Astrocyte of the hippocampus (primary cell): Measurements from ENCODE around the gene OTOP3.
"Not testable (repeated sequence)": the region's sequence is repeated elsewhere in the genome, so short reads cannot be mapped to it uniquely, and the experiment has no call there.

Experiments
- DNase-seq: peaks from one replicate; pipeline ENCODE4 v3.0.0; 2011; ENCODE audit warnings: low read depth, low spot score

OTOP3 gene

GRCh38 chr17:74935585-74936469, at the start of gene OTOP3:
OTOP3 (plus strand) TSS chr17:74935898; CDS start chr17:74935922, 24 bp downstream.
- no peak for DNase-seq

DNA sequence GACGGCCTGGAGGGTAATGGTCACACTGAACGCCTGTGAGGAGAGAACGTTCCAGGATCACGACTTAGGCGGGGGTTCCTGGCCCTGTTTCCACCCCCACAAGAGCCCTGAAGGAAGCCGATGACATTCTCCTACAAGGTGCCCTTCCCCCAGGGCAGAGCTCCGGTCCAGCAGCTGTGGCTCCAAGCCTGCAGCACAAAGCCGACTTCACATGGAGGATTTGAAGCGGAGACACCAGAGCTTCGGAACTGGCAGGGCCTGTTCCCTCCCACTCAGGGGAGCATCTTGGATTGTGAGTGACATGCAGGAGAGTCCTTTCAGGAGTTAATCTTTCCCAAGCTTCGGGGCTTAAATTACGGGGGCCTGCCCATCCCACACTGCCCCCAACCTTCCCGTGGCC, 47.2 kb upstream of the OTOP3 start:
- DNase-seq = no peak

GRCh38 chr17:74890554-74890953, 45.1 kb upstream of the OTOP3 start:
- no peak for DNase-seq

DNA sequence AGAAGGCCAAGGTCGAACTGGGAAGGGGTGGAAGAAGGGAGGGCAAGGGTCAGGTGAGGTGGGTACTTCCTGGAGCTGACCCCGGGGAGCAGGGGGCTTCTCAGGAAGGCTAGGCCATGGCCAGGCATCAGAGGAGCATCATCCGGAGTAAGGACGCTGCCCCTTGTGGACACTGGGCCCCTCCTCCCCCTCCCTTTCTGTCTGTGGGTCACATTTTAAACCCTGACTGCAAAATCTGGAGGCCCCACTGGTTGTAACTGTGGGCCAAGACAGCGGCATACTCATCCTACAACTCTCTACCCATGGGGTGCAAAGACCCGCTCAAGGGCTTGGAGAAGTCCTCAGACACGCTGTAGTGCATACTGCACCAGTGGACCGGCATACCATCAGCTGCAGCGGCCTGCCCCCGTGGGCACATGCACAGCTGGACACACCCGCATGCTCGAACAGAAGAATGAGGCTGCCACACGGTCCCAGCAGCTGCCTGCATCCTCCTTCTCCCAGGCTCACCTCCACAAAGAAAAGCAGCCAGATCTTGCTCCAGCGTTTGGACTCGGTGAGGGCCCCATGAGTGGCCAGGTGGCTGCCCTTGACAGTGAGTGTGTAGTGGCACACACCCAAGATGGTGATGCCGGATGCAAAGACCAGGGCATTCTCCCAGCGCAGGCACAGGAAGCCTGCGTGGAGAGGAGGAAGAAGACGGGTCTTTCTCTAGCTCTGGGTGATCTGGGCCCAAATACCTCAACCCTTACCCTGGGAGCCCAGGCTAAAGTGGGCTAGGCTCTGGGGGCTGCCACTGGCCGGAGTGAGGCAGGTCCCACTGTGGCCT, 43.5 kb upstream of the OTOP3 start:
- DNase-seq = no peak

- DNase-seq = no peak
These were observed 42.5 kb upstream of the OTOP3 start, which contains the start of gene FADS6 for GRCh38 chr17:74892974-74893911. FADS6 (minus strand) TSS chr17:74893633; CDS start chr17:74893595, 38 bp downstream.

- DNase-seq = no peak
These were observed 41.6 kb upstream of the OTOP3 start for GRCh38 chr17:74893936-74894671.

DNA sequence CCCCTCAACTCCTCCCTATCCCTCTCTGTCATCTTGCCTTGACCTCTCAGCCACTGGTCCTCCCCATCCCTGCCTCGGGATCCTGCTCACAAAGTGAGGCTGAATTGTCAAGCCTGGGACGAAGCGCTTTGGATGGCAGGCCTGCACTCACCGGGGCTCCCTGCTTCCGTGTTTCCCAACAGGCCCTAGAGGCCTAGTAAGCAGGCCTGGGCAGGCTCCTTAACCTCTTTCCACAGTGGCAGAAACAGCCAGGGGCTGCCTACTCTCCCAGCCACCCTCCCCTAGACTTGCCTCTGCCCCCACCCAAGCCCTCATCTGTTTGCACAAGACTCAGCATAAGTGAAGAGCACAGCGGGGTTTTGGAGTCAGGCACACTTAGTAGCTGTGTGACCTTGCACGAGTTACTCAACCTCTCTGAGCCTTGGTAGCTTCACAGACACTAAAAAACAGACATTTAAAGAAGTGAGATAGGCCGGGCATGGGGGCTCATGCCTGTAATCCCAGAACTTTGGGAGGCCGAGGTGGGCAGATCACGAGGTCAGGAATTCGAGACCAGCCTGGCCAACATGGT, 37.2 kb upstream of the OTOP3 start:
- DNase-seq = no peak

DNA sequence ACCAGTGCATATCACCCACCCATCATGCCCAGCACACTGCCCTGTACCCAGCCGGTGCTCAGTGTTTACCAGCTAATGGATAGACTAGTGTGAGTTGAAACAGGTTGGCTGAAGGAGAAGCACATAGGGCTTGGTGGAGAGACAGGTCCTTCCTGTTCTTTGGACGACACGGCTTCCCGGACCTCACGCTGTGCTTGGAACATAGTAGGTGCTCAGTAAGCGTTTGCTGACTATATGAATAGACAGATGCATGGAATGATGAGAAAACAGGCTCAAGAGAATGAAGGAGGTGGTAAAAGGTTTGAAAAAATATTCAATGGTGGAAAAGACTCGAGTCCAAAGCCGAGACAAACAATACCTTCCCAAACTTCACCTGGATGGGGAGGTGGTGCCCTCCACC, 35.5 kb upstream of the OTOP3 start:
- no peak for DNase-seq

DNA sequence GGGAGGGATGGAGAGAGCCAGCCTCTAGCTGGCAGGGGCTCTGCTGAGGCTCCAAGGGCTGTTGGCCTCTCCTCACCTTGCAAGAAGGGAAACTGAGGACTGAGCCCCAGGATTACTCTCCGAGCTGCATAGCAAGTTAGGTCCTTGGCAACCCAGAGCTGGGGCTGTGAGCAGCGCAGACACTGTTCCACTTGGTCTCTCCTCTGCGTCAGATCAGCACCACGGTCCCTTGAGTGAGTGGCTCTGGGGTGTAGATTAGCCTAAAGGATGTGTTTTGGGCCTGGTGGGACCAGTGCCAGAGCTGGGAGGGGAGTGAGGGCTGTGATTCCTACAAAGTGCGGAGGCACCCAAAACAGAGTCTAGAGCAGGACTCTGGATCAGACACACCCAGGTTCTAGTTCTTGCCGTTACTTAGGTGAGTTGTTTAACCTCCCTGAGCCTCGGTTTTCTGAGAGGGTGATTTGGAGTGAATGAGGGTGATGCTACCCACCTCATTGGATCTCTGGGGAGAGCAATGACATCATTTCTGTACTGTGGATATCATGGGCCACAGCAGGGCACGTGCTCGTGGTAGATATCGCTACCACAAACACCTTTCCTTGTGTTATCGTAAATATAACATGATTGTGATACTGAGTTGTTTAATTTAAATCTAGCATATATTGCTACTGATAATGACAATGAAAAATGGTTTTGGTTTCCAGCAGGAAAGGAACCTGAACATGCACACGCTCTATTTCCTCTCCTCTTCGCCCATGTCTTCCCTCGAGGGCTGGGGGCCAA, 34.2 kb upstream of the OTOP3 start:
- DNase-seq = no peak

GRCh38 chr17:74903034-74903433, 32.7 kb upstream of the OTOP3 start:
- DNase-seq = no peak

DNA sequence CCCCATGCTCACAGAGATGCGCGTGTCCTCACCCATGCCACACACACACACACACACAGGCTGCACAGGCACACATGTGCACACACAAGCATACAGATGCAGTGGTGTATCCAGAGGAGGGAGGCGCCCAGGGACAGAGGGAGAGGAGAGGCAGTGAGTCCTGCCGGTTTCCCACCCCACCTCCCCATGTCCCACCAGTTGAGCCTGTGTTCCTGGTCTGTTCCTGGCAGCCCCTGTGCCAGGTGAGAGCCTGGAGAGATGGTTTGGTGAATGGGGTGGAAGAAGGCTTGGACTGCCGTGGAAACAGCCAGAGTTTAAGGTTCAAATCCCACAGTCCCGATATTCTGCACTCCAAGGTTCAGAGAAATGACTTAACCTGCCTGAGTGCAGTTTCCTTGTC, 32.0 kb upstream of the OTOP3 start:
- DNase-seq = no peak

GRCh38 chr17:74904687-74905409, 30.9 kb upstream of the OTOP3 start:
- DNase-seq = no peak

GRCh38 chr17:74906214-74906793, 29.4 kb upstream of the OTOP3 start:
- not testable (repeated sequence) for DNase-seq

DNA sequence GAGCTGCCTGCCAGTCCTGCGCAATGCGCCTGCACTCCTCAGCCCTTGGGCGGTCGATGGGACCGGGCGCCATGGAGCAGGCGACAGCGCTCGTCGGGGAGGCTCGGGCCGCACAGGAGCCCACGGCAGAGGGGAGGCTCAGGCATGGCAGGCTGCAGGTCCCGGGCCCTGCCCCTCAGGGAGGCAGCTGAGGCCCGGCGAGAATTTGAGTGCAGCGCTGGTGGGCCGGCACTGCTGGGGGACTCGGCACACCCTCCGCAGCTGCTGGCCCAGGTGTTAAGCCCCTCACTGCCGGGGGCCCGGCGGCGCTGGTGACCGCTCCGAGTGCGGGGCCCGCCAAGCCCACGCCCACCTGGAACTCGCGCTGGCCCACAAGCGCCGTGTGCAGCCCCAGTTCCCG, 28.7 kb upstream of the OTOP3 start:
- no peak for DNase-seq

GRCh38 chr17:74909097-74909496, 26.6 kb upstream of the OTOP3 start:
- DNase-seq = not testable (repeated sequence)

- DNase-seq = not testable (repeated sequence)
These were observed 24.3 kb upstream of the OTOP3 start for GRCh38 chr17:74911423-74911822.

- no peak for DNase-seq
These were observed 19.4 kb upstream of the OTOP3 start for GRCh38 chr17:74916136-74916850.

GRCh38 chr17:74916851-74917199, 18.9 kb upstream of the OTOP3 start:
- no peak for DNase-seq
